GM10847 (cell line): ENCODE data around the gene DOCK9.

Source experiments
- POLR2A ChIP-seq: IDR thresholded peaks from 2 replicates; pipeline ENCODE4 v1.6.1; 2011; ENCODE audit not compliant: insufficient read length; ENCODE audit errors: extremely low read depth

DOCK9 gene

DNA sequence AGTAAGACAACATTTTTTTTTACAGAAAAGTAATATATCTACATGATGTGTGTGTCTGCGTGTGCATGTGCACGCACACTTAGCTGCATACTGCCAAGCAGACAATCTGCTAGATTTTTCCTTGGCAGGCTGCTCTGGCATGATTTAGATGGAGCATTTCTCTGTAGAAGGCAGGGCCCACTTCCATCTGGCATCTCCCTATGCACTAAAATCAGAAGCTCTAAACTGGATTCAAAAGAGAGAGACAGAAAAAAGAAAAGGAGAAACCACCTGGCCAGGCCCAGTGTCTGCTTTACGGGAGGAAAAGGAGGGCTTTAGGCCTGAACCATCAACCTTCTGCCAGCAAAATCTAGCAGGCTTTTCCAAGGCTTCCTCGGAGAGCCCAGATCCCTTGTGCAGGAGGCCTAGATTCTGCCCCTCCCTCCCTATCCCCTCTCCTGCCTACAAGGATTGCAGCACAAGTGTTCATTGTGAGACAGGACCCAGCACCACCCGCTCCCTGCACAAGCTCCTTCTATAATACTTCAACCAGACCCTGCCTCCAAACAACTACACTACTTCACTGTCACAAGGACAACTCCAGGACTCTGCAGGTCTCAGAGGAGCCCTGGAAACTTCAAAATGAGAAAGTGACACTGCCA, 99.3 kb downstream of the DOCK9 start:
- TF ChIP-seq POLR2A = no peak

DNA sequence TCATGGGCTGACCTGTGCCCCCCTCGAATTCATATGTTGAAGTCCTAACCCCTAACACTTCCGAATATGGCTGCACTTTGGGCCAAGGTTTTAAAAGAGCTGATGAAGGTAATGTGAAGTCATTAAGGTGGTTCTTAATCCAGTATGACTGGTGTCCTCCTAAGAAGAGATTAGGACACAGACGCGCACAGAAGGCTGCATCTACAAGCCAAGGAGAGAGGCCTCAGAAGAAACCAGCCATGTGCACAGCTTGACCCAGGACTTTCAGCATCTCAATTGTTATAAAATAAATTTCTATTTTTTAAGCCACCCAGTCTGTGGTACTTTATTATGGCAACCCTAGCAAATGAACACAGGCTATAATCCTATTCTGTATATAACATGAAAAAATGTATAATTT, 99.9 kb downstream of the DOCK9 start:
- no peak for TF ChIP-seq POLR2A

DNA sequence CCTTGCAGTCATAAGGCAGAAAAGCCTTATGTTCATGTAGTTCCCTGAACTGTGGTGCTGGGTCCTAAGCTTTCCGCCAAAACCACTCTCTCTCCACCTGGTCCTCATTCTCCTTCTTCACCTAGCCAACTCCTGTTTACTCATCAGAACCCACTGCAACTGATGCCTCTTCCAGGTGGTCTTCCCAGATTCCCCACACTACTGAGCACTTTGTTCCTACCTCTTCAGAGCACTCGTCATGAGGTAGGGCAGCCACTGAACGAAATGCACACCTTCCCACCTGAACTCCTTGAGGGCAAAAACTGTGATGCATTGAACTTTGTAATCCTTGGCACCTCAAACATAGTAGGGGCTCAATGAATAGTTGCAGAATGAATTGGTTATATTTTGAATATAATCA, 100.4 kb downstream of the DOCK9 start:
- TF ChIP-seq POLR2A = no peak

DNA sequence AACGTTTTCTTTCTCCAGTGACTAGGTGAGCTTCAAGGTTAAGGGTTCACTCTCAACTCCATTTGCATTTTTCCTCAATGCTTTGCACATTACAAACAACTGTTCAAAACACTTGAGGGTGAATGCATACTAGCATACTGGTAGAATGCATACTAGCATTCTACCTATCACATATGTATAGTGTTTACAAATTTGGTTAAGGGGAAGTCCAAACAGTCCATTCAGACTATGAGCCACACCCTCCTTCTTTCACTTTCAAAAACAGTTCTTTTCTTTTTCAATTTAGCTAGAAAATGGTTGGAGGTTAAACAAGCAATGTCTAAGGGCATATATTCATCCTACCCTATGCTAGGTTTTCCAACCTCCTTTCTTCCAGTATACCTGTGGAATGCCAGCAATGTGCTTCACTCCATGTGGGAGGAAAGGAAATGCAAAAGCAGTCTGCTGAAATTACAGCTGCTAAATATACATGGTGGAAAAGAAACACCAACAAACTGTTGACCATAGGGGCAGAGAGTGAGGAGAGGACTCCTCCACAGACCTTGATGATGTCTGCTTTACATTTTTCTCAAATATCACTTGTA, 102.6 kb downstream of the DOCK9 start:
- no peak for TF ChIP-seq POLR2A

DNA sequence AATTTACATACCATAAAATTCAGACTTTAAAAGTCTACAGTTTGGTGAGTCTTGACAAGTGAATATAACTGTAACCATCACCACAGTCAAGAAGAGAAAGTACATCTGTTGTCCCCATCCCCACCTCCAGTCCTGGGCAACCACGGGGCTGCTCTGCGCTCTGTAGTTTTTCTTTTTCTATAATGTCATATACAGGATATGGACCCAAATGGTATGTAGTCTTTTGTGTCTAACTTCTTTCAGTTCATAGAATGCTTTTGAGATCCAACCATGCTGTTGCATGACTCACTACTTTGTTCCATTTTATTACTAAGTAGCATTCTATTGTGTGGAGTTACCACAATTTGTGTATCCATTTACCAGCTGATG, 103.9 kb downstream of the DOCK9 start:
- no peak for TF ChIP-seq POLR2A

DNA sequence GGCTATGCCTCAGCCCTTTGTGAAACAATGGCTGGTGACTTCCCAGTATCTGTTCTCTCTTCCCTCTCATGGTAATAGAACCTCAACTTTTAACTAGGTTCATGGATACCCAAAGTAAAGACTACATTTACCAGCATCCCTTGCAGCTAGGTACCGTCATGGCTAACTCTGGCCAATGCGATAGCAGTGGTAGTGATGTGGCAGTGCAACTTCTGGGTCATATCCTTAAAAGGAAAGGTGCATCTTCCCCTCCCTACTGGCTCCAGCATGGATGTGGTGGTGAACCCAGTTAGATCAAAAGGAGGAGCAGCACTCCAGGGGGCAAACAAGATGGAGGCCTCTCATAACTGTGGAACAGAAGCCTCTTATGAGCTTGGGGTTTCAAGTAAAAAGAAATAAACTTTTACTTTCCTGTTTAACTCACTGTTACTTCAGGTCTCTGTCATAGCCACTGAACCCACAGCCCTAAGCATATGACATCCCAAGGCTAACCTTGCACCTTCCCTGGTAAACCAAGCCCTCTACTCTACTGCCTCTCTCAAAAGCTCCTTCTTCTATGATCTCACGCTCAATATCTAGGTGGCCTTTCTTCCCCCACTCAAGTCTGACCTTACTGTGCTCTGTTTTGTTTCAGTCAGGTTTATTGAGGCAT, 104.4 kb downstream of the DOCK9 start:
- TF ChIP-seq POLR2A = no peak

DNA sequence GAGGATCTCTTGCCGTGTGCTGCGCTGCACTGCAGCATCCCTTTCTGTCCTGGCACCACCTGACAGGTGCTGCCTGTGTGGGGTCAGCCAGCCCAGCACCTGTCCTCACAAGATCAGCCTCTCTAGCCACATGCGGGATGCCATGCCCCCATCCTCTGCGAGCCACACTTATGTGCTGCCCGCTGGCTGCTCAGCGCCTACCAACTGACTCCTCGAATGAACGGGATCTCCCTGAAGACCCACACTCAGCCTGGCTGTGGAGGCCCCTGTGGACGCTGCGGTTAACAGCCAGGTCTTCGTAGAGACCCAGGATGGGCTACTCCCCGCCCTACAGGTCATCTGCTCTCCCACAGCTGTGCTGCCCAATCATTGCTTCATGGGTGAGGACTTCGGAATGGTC, 106.1 kb downstream of the DOCK9 start:
- TF ChIP-seq POLR2A = no peak

DNA sequence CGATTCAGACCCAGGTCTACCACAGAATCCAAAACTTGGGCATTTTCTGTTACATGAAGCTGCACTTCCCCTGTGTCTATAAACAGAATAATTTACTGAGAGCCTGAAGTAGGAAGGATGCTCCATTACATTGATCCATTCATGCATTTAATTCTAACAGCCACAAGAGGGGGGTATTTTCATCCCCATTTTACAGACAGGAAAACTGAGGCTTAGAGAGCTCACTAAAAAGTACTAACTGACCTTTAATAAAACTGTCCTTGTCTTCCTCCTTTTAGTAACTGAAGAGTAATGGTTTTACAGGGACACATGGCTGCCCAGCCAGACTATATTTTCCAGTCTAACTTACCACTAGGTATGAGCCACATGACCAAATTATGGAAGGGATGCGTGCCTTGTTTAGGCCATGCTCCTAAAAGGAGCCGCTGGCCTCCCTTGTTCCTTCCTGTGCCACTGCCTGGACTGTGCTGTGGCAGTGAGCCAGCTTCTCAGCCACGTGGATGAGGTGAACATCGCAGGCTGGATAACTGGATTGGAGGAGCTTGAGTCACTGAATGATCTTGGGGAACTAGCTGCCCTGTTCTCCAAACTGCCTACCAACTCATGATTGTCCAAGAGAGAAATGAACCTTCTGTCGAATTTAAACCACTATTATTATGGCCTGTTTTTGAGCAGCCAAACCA, 108.3 kb downstream of the DOCK9 start:
- TF ChIP-seq POLR2A = no peak

DNA sequence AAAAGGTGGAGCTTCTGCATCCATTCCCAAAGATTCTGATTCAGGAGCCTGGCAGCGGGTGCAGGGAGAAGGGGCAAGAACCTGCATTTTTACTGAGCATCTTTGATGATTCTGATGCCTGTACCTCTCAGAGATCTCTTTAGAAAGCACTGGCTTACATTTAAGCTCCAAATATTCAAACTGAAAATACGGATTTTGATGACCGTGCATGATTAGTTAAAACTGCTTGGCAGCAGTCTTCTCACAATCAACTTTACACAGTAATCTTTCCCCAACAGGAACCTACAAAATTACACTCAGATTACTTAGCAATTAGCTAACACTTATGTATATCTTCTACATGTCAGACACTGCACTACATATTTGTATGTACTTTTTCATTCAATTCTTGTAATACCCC, 108.9 kb downstream of the DOCK9 start:
- TF ChIP-seq POLR2A = no peak

DNA sequence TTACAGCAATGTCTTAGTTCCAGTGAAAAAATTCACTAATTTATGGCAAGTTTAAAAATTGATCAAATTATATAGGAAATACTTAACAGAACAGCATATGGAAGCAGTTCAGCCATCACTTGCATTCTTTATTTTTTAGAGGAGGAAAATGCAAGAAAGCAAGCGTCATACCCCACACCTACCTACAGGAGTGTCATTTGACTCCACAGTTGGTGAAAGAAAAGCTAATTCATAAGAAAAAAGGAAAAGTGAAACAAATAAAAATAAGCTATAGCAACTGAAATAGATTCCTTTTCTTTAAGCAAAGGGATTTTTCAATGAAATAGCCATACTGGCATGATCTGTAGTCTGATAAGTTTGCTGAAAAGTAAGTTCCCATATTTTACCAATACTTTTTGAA, 111.0 kb downstream of the DOCK9 start:
- TF ChIP-seq POLR2A = no peak

DNA sequence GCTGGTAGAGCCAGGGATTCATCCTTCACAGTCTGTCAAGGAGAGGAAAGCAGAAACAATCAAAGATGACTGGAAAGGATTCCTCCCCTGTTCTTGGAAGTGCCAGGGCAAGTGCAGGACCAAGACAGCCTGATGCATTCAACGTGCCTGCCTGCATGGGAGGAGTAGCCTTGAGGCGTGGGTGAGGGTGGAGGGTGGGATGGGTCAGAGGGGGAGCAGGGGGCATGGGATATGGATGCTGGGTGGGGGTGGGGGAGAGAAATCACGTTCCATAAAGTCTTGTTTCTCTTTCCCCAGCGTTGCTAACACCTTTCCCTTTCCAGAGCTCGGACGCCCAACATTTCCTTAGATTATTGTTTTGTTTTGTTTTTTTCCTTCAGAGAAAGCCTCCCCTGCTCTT, 117.4 kb downstream of the DOCK9 start:
- TF ChIP-seq POLR2A = no peak

DNA sequence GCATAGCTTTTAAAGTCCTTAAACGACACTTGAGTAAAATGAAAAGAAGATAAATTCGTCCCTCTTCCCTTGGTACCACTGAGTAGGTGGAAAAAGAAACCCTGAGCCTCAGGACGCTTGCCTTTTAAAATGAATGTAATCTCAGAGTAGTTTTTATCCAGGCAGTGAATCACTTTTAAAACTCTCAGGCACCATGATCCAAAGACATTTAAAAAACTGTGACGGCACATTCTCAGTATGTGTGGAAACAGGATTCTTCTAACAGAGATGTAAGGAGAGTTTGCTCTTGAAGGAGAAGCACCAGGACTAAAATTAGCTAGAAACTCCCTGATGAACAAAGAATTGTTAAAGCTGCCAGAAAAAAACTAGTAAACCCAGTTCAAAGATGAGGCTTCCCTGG, 119.7 kb downstream of the DOCK9 start:
- TF ChIP-seq POLR2A = no peak

DNA sequence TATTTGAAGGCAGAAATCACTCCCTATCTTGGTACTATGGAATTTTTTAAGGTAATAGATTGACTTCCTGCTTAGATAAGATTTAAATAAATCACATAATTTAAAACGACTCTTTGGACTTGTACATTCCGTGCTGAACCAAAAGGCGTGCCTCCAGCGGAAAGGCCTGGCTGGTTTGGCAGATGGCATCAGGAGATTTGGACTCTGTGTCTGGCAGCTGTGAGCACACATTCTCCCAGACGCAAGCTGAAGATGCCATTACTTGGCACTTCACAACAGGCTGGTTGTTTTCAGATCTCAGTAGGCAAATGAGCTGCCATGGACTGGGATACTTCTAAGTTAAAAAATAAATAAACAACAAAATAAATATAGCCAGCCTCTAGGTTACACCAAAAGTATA, 120.9 kb downstream of the DOCK9 start:
- TF ChIP-seq POLR2A = no peak

DNA sequence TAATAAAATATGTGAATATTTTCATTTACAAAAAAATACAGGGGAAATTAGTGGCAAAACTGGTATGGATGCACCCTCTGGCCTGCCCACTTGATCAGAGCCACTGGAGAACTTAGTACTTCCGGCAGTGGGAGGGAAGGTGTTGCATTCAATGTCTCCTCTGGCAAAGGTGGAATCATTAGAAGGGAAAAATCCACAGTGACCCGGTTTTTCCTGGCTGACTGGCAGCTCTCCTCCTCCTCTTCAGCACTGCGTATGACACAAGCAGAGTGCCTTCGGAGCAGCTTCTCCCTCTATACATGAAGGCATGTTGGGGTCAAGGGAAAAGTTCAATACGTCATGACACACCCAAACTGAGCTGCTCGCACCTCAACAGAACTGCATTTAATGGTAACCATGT, 123.4 kb downstream of the DOCK9 start:
- no peak for TF ChIP-seq POLR2A

DNA sequence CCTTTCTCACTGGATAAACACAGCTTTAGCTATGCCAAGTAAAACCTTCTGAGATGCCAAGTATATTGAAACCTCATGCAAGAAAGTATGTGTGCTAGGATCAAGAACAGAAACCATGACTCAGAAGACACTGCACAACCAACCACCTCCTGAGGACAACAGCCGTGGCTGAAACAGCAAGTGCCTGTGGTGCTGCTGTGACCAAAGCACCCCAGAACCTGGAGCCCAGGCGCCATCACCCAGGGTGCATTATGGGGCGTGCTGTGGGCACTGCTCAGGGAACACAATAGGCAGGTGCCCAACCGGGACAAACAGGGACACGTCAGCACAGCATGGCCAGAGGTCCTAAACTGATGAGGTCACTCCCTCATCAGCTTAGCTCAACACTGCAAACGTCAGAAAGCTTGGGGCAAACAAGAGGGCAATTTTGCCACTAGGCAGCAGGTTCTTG, 124.1 kb downstream of the DOCK9 start:
- TF ChIP-seq POLR2A = no peak

DNA sequence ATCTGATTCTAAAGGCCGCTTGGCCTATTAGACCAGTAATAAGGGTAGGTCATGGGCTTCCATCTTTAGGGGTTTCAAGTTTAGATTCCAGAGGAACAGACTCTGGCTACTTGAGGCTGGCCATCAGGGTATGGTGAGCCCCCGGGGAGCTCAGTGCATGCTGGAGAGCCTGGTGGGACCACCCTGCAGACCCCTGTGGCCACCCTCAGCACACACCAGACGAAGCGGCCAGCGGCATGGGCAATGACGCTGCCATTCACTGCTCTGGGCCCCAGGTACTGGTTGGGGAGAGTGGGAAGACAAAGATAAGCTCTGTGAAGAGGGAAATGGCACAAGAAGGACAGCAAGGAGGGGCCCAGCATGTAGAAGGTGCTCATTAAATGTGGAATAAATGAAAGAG, 126.6 kb downstream of the DOCK9 start:
- no peak for TF ChIP-seq POLR2A
